Measurements from ENCODE around the gene EXD3.
"Not testable (repeated sequence)": the region's sequence is repeated elsewhere in the genome, so short reads cannot be mapped to it uniquely, and the experiment has no call there.

Gene EXD3

GRCh38 chr9:137459152-137459600 lies 36.2 kb upstream of the EXD3 start, which contains the start of gene NSMF:
NSMF (minus strand) TSS chr9:137459334; CDS start chr9:137459102, 232 bp downstream.
- DNase-seq = peak; percentile 94 to 96

- no peak for DNase-seq
Observed at GRCh38 chr9:137458194-137459151, 35.5 kb upstream of the EXD3 start.

GRCh38 chr9:137457406-137458193 lies 34.6 kb upstream of the EXD3 start:
- DNase-seq = no peak

- no peak for DNase-seq
Observed at GRCh38 chr9:137456864-137457405, 34.0 kb upstream of the EXD3 start.

GRCh38 chr9:137456061-137456863 lies 33.3 kb upstream of the EXD3 start:
- no peak for DNase-seq

GRCh38 chr9:137455359-137455991 lies 32.5 kb upstream of the EXD3 start:
- DNase-seq = no peak

- DNase-seq = no peak
Observed at GRCh38 chr9:137454597-137455358, 31.8 kb upstream of the EXD3 start.

GRCh38 chr9:137454145-137454596 lies 31.2 kb upstream of the EXD3 start:
- DNase-seq = peak in 1 of 2 donors; percentile 33

GRCh38 chr9:137453643-137454081 lies 30.7 kb upstream of the EXD3 start:
- peak; percentile 66 to 67 for DNase-seq

GRCh38 chr9:137452761-137453642 lies 30.0 kb upstream of the EXD3 start:
- no peak for DNase-seq

- DNase-seq = no peak
Observed at GRCh38 chr9:137452006-137452760, 29.2 kb upstream of the EXD3 start.

GRCh38 chr9:137451264-137452005 lies 28.5 kb upstream of the EXD3 start:
- DNase-seq = not testable (repeated sequence)

- DNase-seq = not testable (repeated sequence)
Observed at GRCh38 chr9:137450539-137451222, 27.7 kb upstream of the EXD3 start.

- DNase-seq = no peak
Observed at GRCh38 chr9:137449931-137450538, 27.1 kb upstream of the EXD3 start.

- DNase-seq = no peak
Observed at GRCh38 chr9:137449081-137449844, 26.3 kb upstream of the EXD3 start.

- DNase-seq = no peak
Observed at GRCh38 chr9:137448602-137448962, 25.6 kb upstream of the EXD3 start.
